Stimulated activated effector memory CD8-positive, alpha-beta T cell treated with anti-CD3 and anti-CD28 coated beads, Interleukin-12 subunit alpha, Interleukin-12 subunit beta, amount 100 ng/mL, for 72 hours (primary cell): ENCODE data around the gene PLEK2.

Experiments used
- ATAC-seq: fragments of 150-1000 bp; cut with Tn5 transposase; 2 replicates; pipeline ENCODE4 v1.10.0; 2021
- DNase-seq, 2 donors: peaks; one replicate each; pipeline ENCODE4 v3.0.0; 2021 to 2022; ENCODE audit warnings: low spot score in 2 of 2
- H3K27ac Mint-ChIP-seq: one replicate; pipeline ENCODE4 v1.8.0; 2022; ENCODE audit warnings: mild to moderate bottlenecking, mixed read lengths
- H3K36me3 Mint-ChIP-seq: one replicate; pipeline ENCODE4 v1.8.0; 2022; ENCODE audit warnings: mild to moderate bottlenecking, mixed read lengths
- H3K4me1 Mint-ChIP-seq: one replicate; pipeline ENCODE4 v1.8.0; 2022; ENCODE audit warnings: mixed read lengths
- H3K4me3 Mint-ChIP-seq: one replicate; pipeline ENCODE4 v1.8.0; 2022; ENCODE audit warnings: mild to moderate bottlenecking, mixed read lengths
- H3K9me3 Mint-ChIP-seq: one replicate; pipeline ENCODE4 v1.8.0; 2022; ENCODE audit warnings: mixed read lengths

Gene PLEK2

DNA sequence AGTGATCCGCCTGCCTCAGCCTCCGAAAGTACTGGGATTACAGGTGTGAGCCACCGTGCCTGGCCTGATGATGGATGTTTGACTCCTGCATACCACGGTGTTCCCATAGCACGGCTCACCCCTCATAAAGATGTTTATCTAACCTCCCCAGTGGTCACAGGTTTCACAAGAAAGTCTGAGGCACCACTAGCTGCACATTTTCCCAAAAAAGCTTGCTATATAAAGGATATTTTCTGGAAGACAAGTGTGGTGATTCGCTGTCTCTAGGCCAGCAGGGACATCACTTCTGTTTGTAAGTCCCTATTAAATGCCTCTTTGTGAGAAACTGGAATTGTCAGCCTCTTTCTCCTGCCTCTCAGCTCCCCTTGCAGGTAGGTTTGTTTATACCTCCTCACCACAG, 18.3 kb downstream of the PLEK2 start:
- Mint-ChIP-seq H3K27ac (no peak overlapping the region), H3K4me3 (no peak overlapping the region), H3K4me1 (no peaks in the 10 kb centered on the region), H3K9me3 (no peaks in the 10 kb centered on the region), H3K36me3 (no peaks in the 10 kb centered on the region)
- DNase-seq (peak in 1 of 2 donors; percentile 13), ATAC-seq (no peak)

- Mint-ChIP-seq H3K4me1 (no peaks in the 10 kb centered on the region), H3K36me3 (peaks cover 5% of the 10 kb centered on the region), H3K9me3 (no peaks in the 10 kb centered on the region), H3K4me3 (no peak overlapping the region), H3K27ac (no peak overlapping the region)
- DNase-seq (peak in 1 of 2 donors; percentile 43), ATAC-seq (no peak)
Observed at GRCh38 chr14:67392800-67393199, 19.2 kb downstream of the PLEK2 start.

DNA sequence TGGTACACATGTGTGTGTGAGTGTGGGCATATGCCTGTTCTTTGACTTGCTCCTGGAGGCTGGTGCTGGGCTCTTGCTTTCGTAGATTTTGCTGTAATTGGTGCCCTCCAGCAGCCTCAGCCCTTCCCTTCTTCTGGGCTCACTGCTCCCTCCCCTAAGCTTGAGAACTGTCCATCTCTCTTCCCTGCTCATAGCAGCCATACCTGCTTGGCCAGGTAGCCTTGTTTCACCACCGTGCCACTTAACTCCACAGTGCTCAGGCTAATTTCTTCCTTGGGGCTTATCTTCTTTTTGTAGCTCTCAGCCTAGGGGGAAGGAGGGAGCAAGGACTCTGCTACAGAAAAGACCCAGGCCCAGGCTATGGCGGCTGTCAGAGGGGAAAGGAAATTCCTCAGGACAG, 19.8 kb downstream of the PLEK2 start:
- Mint-ChIP-seq H3K9me3 (no peaks in the 10 kb centered on the region), H3K4me1 (no peaks in the 10 kb centered on the region), H3K27ac (no peak overlapping the region), H3K4me3 (no peak overlapping the region), H3K36me3 (peaks cover 10% of the 10 kb centered on the region)
- ATAC-seq (no peak), DNase-seq (peak in 1 of 2 donors; percentile 23)

DNA sequence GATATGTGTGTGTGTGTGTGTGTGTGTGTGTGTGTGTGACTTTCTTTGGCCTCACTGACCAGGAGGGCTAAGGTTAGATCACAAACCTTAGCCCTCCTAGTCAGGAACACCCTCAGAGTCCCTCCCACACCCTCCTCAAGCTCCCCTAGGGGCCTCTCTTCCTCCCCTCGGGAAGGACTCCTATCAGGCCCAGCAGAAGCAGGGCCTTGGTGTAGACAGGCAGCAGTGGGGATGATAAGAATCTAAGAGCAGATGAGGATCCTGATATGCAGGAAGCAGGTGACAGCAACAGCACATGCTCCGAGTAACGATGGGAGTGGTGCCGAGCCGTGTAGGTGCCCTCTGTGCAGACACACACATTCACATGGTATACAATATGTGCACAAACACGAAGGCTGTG, 20.7 kb downstream of the PLEK2 start:
- Mint-ChIP-seq H3K27ac (no peak overlapping the region), H3K9me3 (no peaks in the 10 kb centered on the region), H3K4me3 (no peak overlapping the region), H3K36me3 (peaks cover 16% of the 10 kb centered on the region), H3K4me1 (no peaks in the 10 kb centered on the region)
- no peak for ATAC-seq
- DNase-seq = no peak

DNA sequence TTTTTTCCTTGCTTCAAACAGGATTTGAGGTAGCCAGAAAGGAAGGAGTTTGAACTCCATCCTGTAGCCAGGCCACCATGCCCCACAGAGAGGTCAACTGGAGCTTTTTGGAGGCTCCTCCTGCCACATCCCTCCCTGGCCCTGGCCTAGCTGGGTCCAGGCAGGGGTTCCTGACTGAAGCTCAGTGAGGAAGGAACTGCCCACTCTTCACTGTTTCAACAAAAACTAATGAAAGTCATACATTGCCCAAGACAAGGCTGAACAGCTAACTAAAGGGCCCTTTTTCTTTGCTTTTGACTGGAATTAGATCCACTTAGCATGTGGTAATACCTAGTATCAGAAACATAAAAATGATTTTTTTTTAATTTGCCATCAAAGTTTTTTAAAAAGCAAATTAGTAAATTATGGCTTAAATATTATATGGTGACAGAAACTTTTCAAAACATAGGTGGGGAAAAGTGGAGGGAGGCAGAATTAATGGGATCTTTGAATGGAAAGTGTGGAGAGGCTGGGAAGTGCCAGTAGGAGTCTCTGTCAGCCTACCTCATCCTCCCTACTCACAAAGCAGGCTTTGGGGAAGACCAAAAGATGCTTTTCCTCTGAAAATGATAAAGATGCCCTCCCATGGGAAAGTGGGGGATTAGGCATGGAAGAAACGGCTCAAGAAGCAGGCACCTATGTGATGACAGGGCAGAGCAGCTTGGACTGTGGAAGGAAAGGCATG, 22.0 kb downstream of the PLEK2 start:
- Mint-ChIP-seq H3K9me3 (no peaks in the 10 kb centered on the region), H3K4me1 (no peaks in the 10 kb centered on the region), H3K27ac (no peak overlapping the region), H3K4me3 (no peak overlapping the region), H3K36me3 (peaks cover 29% of the 10 kb centered on the region)
- no peak for DNase-seq
- ATAC-seq = no peak

DNA sequence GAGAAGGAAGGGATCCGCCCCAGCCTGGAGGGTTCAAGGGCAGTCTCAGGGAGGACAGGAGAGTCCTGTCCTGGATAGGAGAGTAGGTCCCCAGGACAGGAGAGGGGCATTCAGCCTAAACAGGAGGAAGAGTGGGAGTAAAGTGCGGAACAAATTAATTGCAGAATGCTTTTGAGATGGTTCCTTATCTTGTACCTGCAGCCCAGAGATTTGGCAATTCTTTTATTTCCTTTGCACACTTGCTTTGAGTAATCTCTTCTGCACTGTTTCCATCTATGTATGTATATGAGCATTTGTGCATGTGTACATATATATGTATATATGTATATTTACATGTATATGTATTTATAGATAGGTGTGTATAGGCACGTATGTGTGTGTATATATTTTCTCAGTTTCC, 22.7 kb downstream of the PLEK2 start:
- Mint-ChIP-seq H3K36me3 (peaks cover 36% of the 10 kb centered on the region), H3K27ac (no peak overlapping the region), H3K4me3 (no peak overlapping the region), H3K4me1 (no peaks in the 10 kb centered on the region), H3K9me3 (no peaks in the 10 kb centered on the region)
- ATAC-seq = no peak
- no peak for DNase-seq

- H3K4me1 Mint-ChIP-seq = no peaks in the 10 kb centered on the region
- no peaks in the 10 kb centered on the region for H3K9me3 Mint-ChIP-seq
- ATAC-seq = no peak
Observed at GRCh38 chr14:67387195-67387594, 24.8 kb downstream of the PLEK2 start.

GRCh38 chr14:67385618-67386017, 26.3 kb downstream of the PLEK2 start:
- Mint-ChIP-seq H3K9me3 (no peaks in the 10 kb centered on the region), H3K27ac (no peak overlapping the region), H3K4me3 (no peak overlapping the region), H3K36me3 (peaks cover 73% of the 10 kb centered on the region), H3K4me1 (no peaks in the 10 kb centered on the region)
- DNase-seq (no peak), ATAC-seq (no peak)

More at GRCh38 chr14:67387195-67387594, 24.8 kb downstream of the PLEK2 start:
- H3K4me3 Mint-ChIP-seq = no peak overlapping the region
- no peak for DNase-seq
- H3K36me3 Mint-ChIP-seq = peaks cover 57% of the 10 kb centered on the region
- H3K27ac Mint-ChIP-seq = peak overlapping the region; percentile 63

- Mint-ChIP-seq H3K4me3 (no peak overlapping the region), H3K36me3 (peaks cover 78% of the 10 kb centered on the region), H3K4me1 (no peaks in the 10 kb centered on the region), H3K27ac (no peak overlapping the region), H3K9me3 (no peaks in the 10 kb centered on the region)
- DNase-seq = no peak
- no peak for ATAC-seq
Observed at GRCh38 chr14:67385120-67385519, 26.8 kb downstream of the PLEK2 start.

DNA sequence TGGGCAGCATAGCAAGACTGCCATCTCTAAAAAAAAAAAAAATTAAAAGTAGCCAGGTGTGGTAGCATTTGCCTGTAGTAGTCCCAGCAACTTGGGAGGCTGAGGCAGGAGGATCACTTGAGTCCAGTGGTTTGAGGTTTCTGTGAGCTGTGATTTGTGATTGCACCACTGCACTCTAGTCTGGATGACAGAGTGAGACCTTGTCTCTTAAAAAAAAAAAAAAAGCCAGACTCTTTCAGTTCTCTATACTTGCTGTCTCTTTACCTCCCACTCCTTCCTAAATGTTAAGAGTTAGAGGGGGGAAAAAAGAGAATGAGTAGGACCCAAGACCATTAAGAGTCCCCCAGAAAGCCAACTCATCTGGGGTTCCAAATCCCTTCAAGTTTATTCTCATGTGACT, 34.0 kb downstream of the PLEK2 start:
- H3K9me3 Mint-ChIP-seq = no peaks in the 10 kb centered on the region
- ATAC-seq = peak; percentile 41
- peaks cover 19% of the 10 kb centered on the region for H3K4me1 Mint-ChIP-seq
- no peak overlapping the region for H3K4me3 Mint-ChIP-seq
- H3K36me3 Mint-ChIP-seq = peaks cover 100% of the 10 kb centered on the region
- no peak for DNase-seq
- H3K27ac Mint-ChIP-seq = peak overlapping the region; percentile 53

DNA sequence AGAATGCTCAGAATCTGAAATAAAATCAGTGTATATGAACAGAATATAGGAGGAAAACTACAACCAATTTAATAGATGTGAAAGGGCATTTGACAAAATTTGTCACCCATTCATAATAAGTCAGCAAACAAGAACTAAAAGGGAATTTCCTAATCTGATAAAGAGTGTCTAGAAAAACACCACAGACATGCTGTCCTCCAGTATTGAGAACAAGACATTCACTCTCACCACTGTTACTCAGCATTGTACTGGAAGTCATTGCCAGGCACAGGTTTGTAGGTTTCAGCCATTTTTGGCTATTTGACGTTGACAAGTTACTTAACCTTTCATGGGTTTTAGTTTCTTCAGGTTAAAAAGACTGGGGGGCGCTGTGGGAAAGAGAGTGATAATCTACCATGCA, 38.6 kb downstream of the PLEK2 start:
- no peaks in the 10 kb centered on the region for H3K9me3 Mint-ChIP-seq
- H3K27ac Mint-ChIP-seq = peak overlapping the region; percentile 75
- peaks cover 42% of the 10 kb centered on the region for H3K4me1 Mint-ChIP-seq
- peak; percentile 99 for ATAC-seq
- DNase-seq = no peak
- H3K4me3 Mint-ChIP-seq = peak overlapping the region; percentile 11
- H3K36me3 Mint-ChIP-seq = peaks cover 100% of the 10 kb centered on the region

DNA sequence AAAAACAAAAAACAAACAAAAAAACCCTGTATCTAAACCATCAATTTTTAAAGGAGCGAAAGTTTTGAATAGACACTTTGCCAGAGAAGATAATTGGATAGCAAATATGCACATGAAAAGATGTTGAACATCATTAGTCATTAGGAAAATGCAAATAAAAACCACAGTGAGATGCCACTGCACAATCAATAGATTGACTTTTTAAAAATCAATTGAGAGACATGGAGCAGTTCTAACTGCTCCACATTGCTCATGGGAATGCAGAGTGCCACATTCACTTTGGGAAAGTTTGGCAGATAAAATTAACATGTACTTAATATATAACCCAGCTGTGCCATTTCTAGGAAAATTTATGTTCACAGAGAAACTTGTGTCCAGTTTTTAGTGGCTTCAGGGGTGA, 39.1 kb downstream of the PLEK2 start:
- DNase-seq (no peak), ATAC-seq (no peak)
- Mint-ChIP-seq H3K27ac (peak overlapping the region; percentile 75), H3K36me3 (peaks cover 100% of the 10 kb centered on the region), H3K4me3 (no peak overlapping the region), H3K4me1 (peaks cover 47% of the 10 kb centered on the region), H3K9me3 (no peaks in the 10 kb centered on the region)

GRCh38 chr14:67371247-67372148, 40.5 kb downstream of the PLEK2 start:
- Mint-ChIP-seq H3K9me3 (no peaks in the 10 kb centered on the region), H3K36me3 (peaks cover 100% of the 10 kb centered on the region), H3K27ac (peak overlapping the region; percentile 75), H3K4me1 (peaks cover 47% of the 10 kb centered on the region), H3K4me3 (no peak overlapping the region)
- DNase-seq = no peak
- no peak for ATAC-seq

DNA sequence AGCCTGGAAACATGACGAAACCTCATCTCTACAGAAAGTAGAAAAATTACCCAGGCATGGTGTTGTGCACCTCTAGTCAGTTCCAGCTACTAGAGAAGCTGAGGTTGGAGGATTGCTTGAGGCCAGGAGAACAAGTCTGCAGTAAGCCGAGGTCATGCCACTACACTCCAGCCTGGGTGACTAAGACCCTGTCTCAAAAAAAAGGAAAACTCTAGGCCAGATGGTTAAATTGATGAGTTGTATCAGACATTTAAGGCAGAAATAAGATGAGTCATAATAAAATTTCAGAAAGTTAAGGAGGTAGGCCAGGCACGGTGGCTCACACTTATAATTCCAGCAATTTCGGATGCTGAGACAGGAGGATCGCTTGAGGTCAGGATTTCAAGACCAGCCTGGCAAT, 41.1 kb downstream of the PLEK2 start:
- Mint-ChIP-seq H3K9me3 (no peaks in the 10 kb centered on the region), H3K4me1 (peaks cover 50% of the 10 kb centered on the region), H3K36me3 (peaks cover 100% of the 10 kb centered on the region), H3K4me3 (no peak overlapping the region), H3K27ac (no peak overlapping the region)
- DNase-seq (no peak), ATAC-seq (peak; percentile 7)

GRCh38 chr14:67365476-67365875, 46.5 kb downstream of the PLEK2 start:
- Mint-ChIP-seq H3K27ac (no peak overlapping the region), H3K9me3 (no peaks in the 10 kb centered on the region), H3K4me1 (peaks cover 59% of the 10 kb centered on the region), H3K36me3 (peaks cover 100% of the 10 kb centered on the region), H3K4me3 (no peak overlapping the region)
- ATAC-seq (no peak), DNase-seq (no peak)
